HG02798 (cell line): ENCODE data around the gene KRTAP2-3.
"Not testable (repeated sequence)": the region's sequence is repeated elsewhere in the genome, so short reads cannot be mapped to it uniquely, and the experiment has no call there.

Experiments
- ATAC-seq: cut with Tn5 transposase; IDR thresholded peaks from one replicate; pipeline ENCODE4 v1.9.1; 2021; ENCODE audit warnings: mild to moderate bottlenecking; ENCODE audit not compliant: unreplicated experiment, poor library complexity

Gene KRTAP2-3, protein sequence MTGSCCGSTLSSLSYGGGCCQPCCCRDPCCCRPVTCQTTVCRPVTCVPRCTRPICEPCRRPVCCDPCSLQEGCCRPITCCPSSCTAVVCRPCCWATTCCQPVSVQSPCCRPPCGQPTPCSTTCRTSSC

DNA sequence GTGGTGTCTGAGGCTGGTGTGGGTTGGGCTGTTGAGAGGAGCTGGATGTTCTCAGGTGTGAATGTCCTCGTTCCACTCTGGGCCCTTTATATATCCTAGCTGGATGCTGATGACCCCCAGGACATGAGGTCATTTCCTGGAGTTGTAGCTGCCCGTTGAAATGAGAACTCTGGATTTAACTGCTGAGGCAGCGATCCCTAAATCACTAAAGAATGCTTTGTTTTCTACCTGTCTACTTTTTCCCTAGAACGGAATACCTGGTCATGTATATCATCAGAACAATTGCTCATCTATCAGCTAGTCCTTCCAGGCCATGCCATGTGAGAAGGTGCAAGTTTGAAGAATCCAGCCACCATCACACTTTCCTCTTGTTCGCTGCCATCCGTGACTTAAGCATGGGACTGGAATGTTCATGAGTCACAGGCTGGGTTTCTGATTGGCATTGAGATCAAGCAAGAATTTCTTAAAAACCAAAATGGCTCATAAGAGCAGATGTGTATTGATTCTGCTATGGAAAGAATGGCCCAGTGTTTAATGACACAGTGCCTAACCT is at the start of gene KRTAP2-3:
KRTAP2-3 (minus strand) TSS at position 63 of the 553 bp plus-strand sequence. CDS start 64 bp downstream, outside the sequence.
- no peak for ATAC-seq

GRCh38 chr17:41108728-41109386 is 48.9 kb upstream of the KRTAP2-3 start:
- ATAC-seq: not testable (repeated sequence)

GRCh38 chr17:41107941-41108450 is 48.1 kb upstream of the KRTAP2-3 start:
- no peak for ATAC-seq

DNA sequence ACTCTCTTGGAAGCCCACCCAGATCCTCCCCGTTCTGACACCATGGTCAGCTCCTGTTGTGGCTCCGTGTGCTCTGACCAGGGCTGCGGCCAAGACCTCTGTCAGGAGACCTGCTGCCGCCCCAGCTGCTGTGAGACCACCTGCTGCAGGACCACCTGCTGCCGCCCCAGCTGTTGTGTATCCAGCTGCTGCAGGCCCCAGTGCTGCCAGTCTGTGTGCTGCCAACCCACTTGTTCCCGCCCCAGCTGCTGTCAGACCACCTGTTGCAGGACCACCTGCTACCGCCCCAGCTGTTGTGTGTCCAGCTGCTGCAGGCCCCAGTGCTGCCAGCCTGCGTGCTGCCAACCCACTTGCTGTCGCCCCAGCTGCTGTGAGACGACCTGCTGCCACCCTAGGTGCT is 45.4 kb upstream of the KRTAP2-3 start, which contains the start of gene KRTAP4-9:
KRTAP4-9 (plus strand) TSS at position 43 of the 400 bp plus-strand sequence; CDS start at position 43, 0 bp downstream.
- not testable (repeated sequence) for ATAC-seq

- ATAC-seq: not testable (repeated sequence)
Measured at GRCh38 chr17:41104386-41105038, 44.6 kb upstream of the KRTAP2-3 start.

- ATAC-seq: no peak
Measured at GRCh38 chr17:41103896-41104295, 44.0 kb upstream of the KRTAP2-3 start.

- ATAC-seq: no peak
Measured at GRCh38 chr17:41101586-41102259, 41.8 kb upstream of the KRTAP2-3 start, which contains the start of gene KRTAP4-16. Gene KRTAP4-16, minus strand, starts transcription at chr17:41102209. Its CDS starts 0 bp downstream, at chr17:41102209.

DNA sequence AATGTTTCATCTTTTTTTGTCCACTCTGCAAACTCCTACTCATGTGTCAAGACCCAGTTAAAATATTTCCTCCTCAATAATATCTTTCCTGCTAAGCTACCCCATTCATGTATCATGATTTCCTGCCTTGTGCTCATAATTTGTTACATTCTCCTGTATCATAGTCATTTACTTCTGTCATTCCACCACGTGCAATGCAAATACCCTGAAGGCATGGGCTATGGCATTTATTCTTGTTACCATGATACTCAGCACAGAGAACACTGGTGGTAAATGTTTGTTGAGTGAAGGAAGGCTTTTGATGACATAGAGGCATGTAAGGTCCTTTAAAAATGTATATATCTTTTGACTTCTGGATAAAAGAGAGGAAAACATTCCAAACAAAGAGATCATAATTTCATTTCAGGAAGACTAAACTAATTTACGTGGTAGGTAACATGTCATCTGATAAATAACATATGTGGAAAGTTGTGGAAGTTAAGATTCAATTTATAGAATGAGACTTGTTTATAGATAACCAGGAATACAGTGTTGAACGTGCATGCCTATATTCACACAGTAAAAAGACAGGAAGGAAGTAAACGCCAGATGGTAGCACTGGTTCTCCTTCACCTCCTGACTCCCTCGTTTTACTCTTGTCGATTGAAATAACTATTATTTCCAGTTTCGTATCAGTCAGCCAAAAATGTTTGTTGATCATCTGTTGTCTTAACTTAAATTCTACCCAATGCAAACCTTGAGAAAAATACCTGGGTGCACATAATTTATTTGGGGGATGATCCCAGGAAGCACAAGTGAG is 40.0 kb upstream of the KRTAP2-3 start:
- ATAC-seq: not testable (repeated sequence)

DNA sequence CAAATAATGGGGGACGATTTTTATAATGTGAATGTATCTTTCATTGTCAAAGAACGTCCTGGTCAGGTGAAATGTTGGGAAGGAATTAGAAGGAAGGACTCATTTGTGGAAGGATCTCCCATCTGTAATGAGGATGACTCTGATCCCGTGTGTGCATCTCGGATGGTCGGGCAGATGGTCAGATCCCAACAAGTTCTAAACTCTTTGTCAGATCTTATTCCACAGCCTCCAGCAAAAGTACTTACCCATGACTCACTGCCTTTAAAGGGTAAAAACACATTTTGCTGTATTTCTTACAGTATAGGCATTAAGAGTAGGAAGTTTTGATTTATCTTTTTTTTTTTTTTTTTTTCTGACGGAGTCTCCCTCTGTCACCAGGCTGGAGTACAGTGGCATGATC is 38.6 kb upstream of the KRTAP2-3 start:
- no peak for ATAC-seq

- ATAC-seq: no peak
Measured at GRCh38 chr17:41098042-41098441, 38.1 kb upstream of the KRTAP2-3 start, which contains the start of gene KRTAP4-8. Gene KRTAP4-8, minus strand, starts transcription at chr17:41098142. Its CDS starts 58 bp downstream, at chr17:41098084.

GRCh38 chr17:41096055-41096454 is 36.1 kb upstream of the KRTAP2-3 start:
- no peak for ATAC-seq

DNA sequence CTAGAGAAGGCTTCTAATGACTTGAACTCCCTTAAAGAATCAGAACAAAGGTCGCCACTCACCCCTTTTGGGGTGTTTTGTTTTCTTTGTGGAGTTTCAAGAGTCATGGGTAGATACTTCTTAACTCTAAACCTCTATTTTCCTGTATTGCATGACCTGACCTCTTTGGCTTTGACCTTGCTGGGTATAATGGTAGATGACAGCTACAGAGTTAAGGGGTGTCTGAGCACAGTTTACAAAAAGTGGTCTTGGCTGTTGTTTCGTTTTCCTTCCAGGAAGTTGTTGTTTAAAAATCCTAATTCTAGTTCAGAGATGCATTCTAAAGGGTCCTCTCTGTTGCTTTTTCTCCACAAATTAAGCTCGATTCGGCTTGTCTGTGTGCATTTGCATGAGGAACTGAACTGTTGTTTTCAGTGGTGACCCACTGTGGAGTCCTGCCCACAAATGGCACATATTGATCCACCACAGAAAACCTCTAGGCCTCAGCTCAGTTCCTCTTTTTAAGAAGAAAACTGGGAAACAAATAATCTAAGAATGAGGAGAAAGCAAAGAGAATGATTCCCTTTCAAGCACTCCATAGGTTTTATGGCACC is 28.9 kb upstream of the KRTAP2-3 start:
- not testable (repeated sequence) for ATAC-seq

GRCh38 chr17:41084100-41084856 is 24.4 kb upstream of the KRTAP2-3 start, which contains the start of gene KRTAP4-7:
Gene KRTAP4-7, plus strand, starts transcription at chr17:41084150. Its CDS starts 57 bp downstream, at chr17:41084207.
- not testable (repeated sequence) for ATAC-seq

GRCh38 chr17:41083427-41083826 is 23.5 kb upstream of the KRTAP2-3 start:
- ATAC-seq: not testable (repeated sequence)

DNA sequence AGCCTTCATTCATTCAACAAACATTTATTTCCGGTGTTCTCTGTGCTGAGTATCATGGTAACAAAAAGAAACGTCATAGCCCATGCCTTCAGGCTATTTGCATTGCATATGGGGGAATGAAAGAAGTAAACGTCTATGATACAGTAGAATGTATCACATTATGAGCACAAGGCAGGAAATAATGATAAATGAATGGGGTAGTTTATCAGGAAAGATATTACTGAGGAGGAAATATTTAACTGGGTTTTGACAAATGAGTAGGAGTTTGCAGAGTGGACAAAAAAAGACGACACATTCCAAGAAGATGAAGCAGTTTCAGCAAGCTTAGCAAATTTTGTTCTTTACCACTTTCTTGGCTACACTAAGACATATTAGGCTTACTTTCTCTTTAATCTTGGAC is 22.7 kb upstream of the KRTAP2-3 start:
- ATAC-seq: no peak

GRCh38 chr17:41076788-41077187 is 16.9 kb upstream of the KRTAP2-3 start:
- ATAC-seq: no peak

GRCh38 chr17:41073676-41074075 is 13.8 kb upstream of the KRTAP2-3 start:
- no peak for ATAC-seq
